Measurements from ENCODE around the gene WWOX.

WWOX gene

GRCh38 chr16:78950768-78951167, 851.3 kb downstream of the WWOX start (continued):
- TF ChIP-seq CSRNP3 (CRISPR knock-in tag; IDR thresholded peaks at IDR 0.05) (no peak), ZC3H10 (CRISPR knock-in tag; IDR thresholded peaks at IDR 0.05) (no peak), CREB5 (CRISPR knock-in tag; IDR thresholded peaks at IDR 0.05; ENCODE audit: low read depth) (no peak), ISL1 (CRISPR knock-in tag; IDR thresholded peaks at IDR 0.05) (no peak), SNAI2 (CRISPR knock-in tag; IDR thresholded peaks at IDR 0.05) (no peak), TCF4 (CRISPR knock-in tag; IDR thresholded peaks at IDR 0.05; ENCODE audit: borderline replicate concordance) (no peak)

GRCh38 chr16:78952630-78953029, 853.2 kb downstream of the WWOX start:
- TF ChIP-seq POU6F1 (CRISPR knock-in tag; IDR thresholded peaks at IDR 0.05; ENCODE audit: borderline replicate concordance, low read depth) (no peak), BACH2 (CRISPR knock-in tag; IDR thresholded peaks at IDR 0.05; ENCODE audit: borderline replicate concordance) (no peak), ZNF565 (CRISPR knock-in tag; conservative IDR thresholded peaks at IDR 0.05; ENCODE audit: low read depth) (no peak), CSDC2 (CRISPR knock-in tag; IDR thresholded peaks at IDR 0.05) (no peak), GLIS3 (CRISPR knock-in tag; IDR thresholded peaks at IDR 0.05) (no peak), ISL1 (CRISPR knock-in tag; IDR thresholded peaks at IDR 0.05) (no peak), ESRRG (CRISPR knock-in tag; IDR thresholded peaks at IDR 0.05) (no peak), OSR1 (CRISPR knock-in tag; IDR thresholded peaks at IDR 0.05) (no peak), TOX (CRISPR knock-in tag; IDR thresholded peaks at IDR 0.05; ENCODE audit: borderline replicate concordance) (no peak), ZNF8 (CRISPR knock-in tag; IDR thresholded peaks at IDR 0.05) (no peak), PATZ1 (CRISPR knock-in tag; IDR thresholded peaks at IDR 0.05; ENCODE audit: borderline replicate concordance) (no peak), TCF4 (CRISPR knock-in tag; IDR thresholded peaks at IDR 0.05; ENCODE audit: borderline replicate concordance) (no peak), ZFP30 (CRISPR knock-in tag; IDR thresholded peaks at IDR 0.05) (no peak), ZNF70 (CRISPR knock-in tag; IDR thresholded peaks at IDR 0.05) (no peak), ZFP3 (CRISPR knock-in tag; IDR thresholded peaks at IDR 0.05) (no peak), CSRNP3 (CRISPR knock-in tag; IDR thresholded peaks at IDR 0.05) (no peak), ZC3H10 (CRISPR knock-in tag; IDR thresholded peaks at IDR 0.05) (no peak), ARNTL (CRISPR knock-in tag; IDR thresholded peaks at IDR 0.05; ENCODE audit: borderline replicate concordance, low read depth) (no peak), CREB5 (CRISPR knock-in tag; IDR thresholded peaks at IDR 0.05; ENCODE audit: low read depth) (no peak)
- no peak for ATAC-seq

GRCh38 chr16:78953526-78953925, 854.1 kb downstream of the WWOX start:
- ATAC-seq, result no peak

More at GRCh38 chr16:78953526-78953925, 854.1 kb downstream of the WWOX start:
- TF ChIP-seq CSDC2 (CRISPR knock-in tag; IDR thresholded peaks at IDR 0.05) (no peak), TSHZ2 (CRISPR knock-in tag; IDR thresholded peaks at IDR 0.05) (no peak), ZFP3 (CRISPR knock-in tag; IDR thresholded peaks at IDR 0.05) (no peak), ZNF565 (CRISPR knock-in tag; conservative IDR thresholded peaks at IDR 0.05; ENCODE audit: low read depth) (no peak), OSR1 (CRISPR knock-in tag; IDR thresholded peaks at IDR 0.05) (no peak), TCF4 (CRISPR knock-in tag; IDR thresholded peaks at IDR 0.05; ENCODE audit: borderline replicate concordance) (no peak), TOX (CRISPR knock-in tag; IDR thresholded peaks at IDR 0.05; ENCODE audit: borderline replicate concordance) (no peak), ZFP30 (CRISPR knock-in tag; IDR thresholded peaks at IDR 0.05) (no peak), POU6F1 (CRISPR knock-in tag; IDR thresholded peaks at IDR 0.05; ENCODE audit: borderline replicate concordance, low read depth) (no peak)

Data from SK-N-SH treated with all-trans-retinoic acid at 6 μM for 48 hours (cell line).